Naive thymus-derived CD4-positive, alpha-beta T cell (primary cell): ENCODE data around the gene CCDC28A. TPM values are rescaled to one million over a fixed set of nuclear protein-coding genes. Genes with fewer than 3 reads are reported as not detected.

Source experiments
- ATAC-seq: fragments of 150-1000 bp; cut with Tn5 transposase; 2 replicates; pipeline ENCODE4 v1.10.0; 2021; ENCODE audit warnings: mild to moderate bottlenecking, moderate library complexity
- CTCF ChIA-PET: fragments of 350-600 bp; sonication (Branson Sonifier 250); formaldehyde crosslinking; loops from one replicate; lab custom pipeline; 2021; ENCODE audit warnings: antibody characterized with exemption; lab: Charles Lee
- POLR2A ChIA-PET: fragments of 350-600 bp; sonication (Branson Sonifier 250); formaldehyde crosslinking; loops from one replicate; lab custom pipeline; 2021; ENCODE audit warnings: antibody characterized with exemption, inconsistent platforms; lab: Charles Lee
- DNase-seq, 9 donors: peaks; one replicate each; pipeline versions ENCODE4 v3.0.0 to v3.0.0-alpha.2; 2020 to 2022; ENCODE audit warnings: mixed read lengths in 1 of 9
- H3K27ac ChIP-seq: one replicate; pipeline ENCODE4 v1.7.0; 2013; ENCODE audit warnings: mild to moderate bottlenecking, low read depth, low read length, moderate library complexity
- H3K27me3 ChIP-seq, 2 donors: one replicate each; pipeline ENCODE4 v1.7.0; 2013; ENCODE audit warnings: low read length in 2 of 2, mild to moderate bottlenecking in 2 of 2, moderate library complexity in 2 of 2; ENCODE audit not compliant: control insufficient read depth in 2 of 2, insufficient read depth in 2 of 2
- H3K36me3 ChIP-seq, 3 experiments: 1 replicate in 2 of 3; 2 replicates in 1 of 3; pipeline ENCODE4 v1.7.0; 2013; ENCODE audit warnings: low read length in 3 of 3, mild to moderate bottlenecking in 3 of 3, moderate library complexity in 1 of 3; ENCODE audit not compliant: insufficient read depth in 3 of 3, control insufficient read depth in 2 of 3
- H3K4me1 ChIP-seq, 2 donors: one replicate each; pipeline ENCODE4 v1.7.0; 2013; ENCODE audit warnings: low read length in 2 of 2, mild to moderate bottlenecking in 2 of 2, moderate library complexity in 1 of 2; ENCODE audit not compliant: control insufficient read depth in 2 of 2, insufficient read depth in 2 of 2
- H3K4me3 ChIP-seq: 2 replicates; pipeline ENCODE4 v1.7.0; 2013; ENCODE audit warnings: mild to moderate bottlenecking, low read length
- H3K9me3 ChIP-seq, 3 experiments: 1 replicate in 2 of 3; 2 replicates in 1 of 3; pipeline ENCODE4 v1.7.0; 2013; ENCODE audit warnings: low read length in 3 of 3; ENCODE audit not compliant: control insufficient read depth in 2 of 3
- H3K27ac Mint-ChIP-seq, 9 donors: one replicate each; pipeline ENCODE4 v1.8.0; 2020 to 2022; ENCODE audit warnings: mixed read lengths in 9 of 9, mild to moderate bottlenecking in 8 of 9, moderate library complexity in 5 of 9, inconsistent platforms in 2 of 9
- H3K27me3 Mint-ChIP-seq, 5 donors: one replicate each; pipeline ENCODE4 v1.8.0; 2021 to 2022; ENCODE audit warnings: mixed read lengths in 5 of 5, mild to moderate bottlenecking in 1 of 5
- H3K36me3 Mint-ChIP-seq, 5 donors: one replicate each; pipeline ENCODE4 v1.8.0; 2020 to 2022; ENCODE audit warnings: mixed read lengths in 5 of 5, mild to moderate bottlenecking in 3 of 5, inconsistent platforms in 1 of 5
- H3K4me1 Mint-ChIP-seq, 7 donors: one replicate each; pipeline ENCODE4 v1.8.0; 2020 to 2022; ENCODE audit warnings: mixed read lengths in 7 of 7, mild to moderate bottlenecking in 3 of 7, inconsistent platforms in 1 of 7
- H3K4me3 Mint-ChIP-seq, 10 donors: one replicate each; pipeline ENCODE4 v1.8.0; 2020 to 2022; ENCODE audit warnings: mild to moderate bottlenecking in 10 of 10, mixed read lengths in 10 of 10, moderate library complexity in 6 of 10, inconsistent platforms in 2 of 10
- H3K9me3 Mint-ChIP-seq, 11 donors: one replicate each; pipeline ENCODE4 v1.8.0; 2020 to 2022; ENCODE audit warnings: mixed read lengths in 11 of 11, mild to moderate bottlenecking in 4 of 11, inconsistent platforms in 1 of 11, moderate library complexity in 1 of 11
- intact Hi-C, 2 donors: fragments of 100-400 bp; cut with micrococcal nuclease; formaldehyde crosslinking; loops; one replicate each; pipeline ENCODE4 v1.15.1; 2023
- polyA plus RNA-seq, 2 donors: library from polyadenylated mRNA; unstranded; fragments of 300-500 nt; fragmentation: Illumina TruSeq; gene quantifications; one replicate each; pipeline ENCODE4 v1.2.3, GENCODE V29; 2021
- total RNA-seq, 6 experiments: library from RNA in 5 of 6; stranded (reverse) in 5 of 6; gene quantifications; 1 replicate in 5 of 6; 2 replicates in 1 of 6; pipeline ENCODE4 v1.2.3 and lab custom pipeline; 2021 to 2026

CCDC28A gene
- total and polyA plus RNA-seq, 7 experiments from 2014 or later, result 19.9 to 65.3 (median 32.4) TPM

- intact Hi-C loops, result no loop called here
- H3K27ac Mint-ChIP-seq, result no peak overlapping the region
- POLR2A ChIA-PET, result no interaction called here
Observed at GRCh38 chr6:138837246-138837645, 63.7 kb downstream of the CCDC28A start.

More at GRCh38 chr6:138837246-138837645, 63.7 kb downstream of the CCDC28A start:
- no peaks in the 10 kb centered on the region for H3K4me1 ChIP-seq
- no peak for DNase-seq
- H3K27me3 ChIP-seq, result no peaks in the 10 kb centered on the region
- no peaks in the 10 kb centered on the region for H3K36me3 ChIP-seq
- CTCF ChIA-PET, result no interaction called here
- no peak for ATAC-seq
- Mint-ChIP-seq H3K36me3 (peaks cover 0 to 5% (median 0%) of the 10 kb centered on the region in 5 donors), H3K4me1 (no peaks in the 10 kb centered on the region), H3K27me3 (peaks cover 0 to 2% (median 0%) of the 10 kb centered on the region in 5 donors), H3K4me3 (no peak overlapping the region), H3K9me3 (peaks cover 0 to 7% (median 0%) of the 10 kb centered on the region in 11 donors)
- H3K9me3 ChIP-seq, result no peaks in the 10 kb centered on the region
- H3K4me3 ChIP-seq, result no peak overlapping the region
- no peak overlapping the region for H3K27ac ChIP-seq

Other genes starting within 250 kb of the CCDC28A start
- under 1 TPM in 1 of 5 experiments, not detected in 4; 0.13 TPM for gene ECT2L, start 22.3 kb downstream of the CCDC28A start, total RNA-seq
- under 1 TPM; 0.15 to 0.27 TPM for gene ECT2L, start 22.3 kb downstream of the CCDC28A start, polyA plus RNA-seq
- 10 to 100 TPM; 55.9 to 74.6 (median 69.7) TPM for gene REPS1, start 214.5 kb downstream of the CCDC28A start, total RNA-seq
- 10 to 100 TPM; 24.7 to 48.2 TPM for gene REPS1, start 214.5 kb downstream of the CCDC28A start, polyA plus RNA-seq